Bronchial epithelial cell (primary cell): ENCODE measurements around the gene MBP. TPM values are rescaled to one million over a fixed set of nuclear protein-coding genes. Genes with fewer than 3 reads are reported as not detected.

ENCODE experiments used
- DNase-seq: peaks from one replicate; pipeline ENCODE4 v3.0.0-alpha.2; 2010; ENCODE audit warnings: low read depth
- FAIRE-seq: peaks from 2 replicates; lab custom pipeline; 2011; peaks lifted over from hg19 to GRCh38; lab: Jason Lieb, UNC
- H3K27me3 ChIP-seq: 2 replicates; pipeline ENCODE4 v1.5.1; 2011; ENCODE audit warnings: low read length; ENCODE audit not compliant: control insufficient read depth, insufficient read depth
- H3K36me3 ChIP-seq: 2 replicates; pipeline ENCODE4 v1.5.1; 2011; ENCODE audit warnings: low read length; ENCODE audit not compliant: control insufficient read depth, insufficient read depth
- H3K4me3 ChIP-seq: 2 replicates; pipeline ENCODE4 v1.5.1; 2011; ENCODE audit warnings: mild to moderate bottlenecking, low read depth, low read length, control low read depth
- CTCF ChIP-seq: IDR thresholded peaks from 2 replicates; pipeline ENCODE4 v1.5.1; 2011; ENCODE audit warnings: mild to moderate bottlenecking, moderate library complexity, low read length, control low read depth, inconsistent platforms; ENCODE audit not compliant: insufficient read depth, severe bottlenecking
- total RNA-seq: library from RNA; depleted of rRNA; stranded (reverse); fragments of >200 nt; gene quantifications from 2 replicates; pipeline ENCODE4 v1.2.1, GENCODE V29; 2014

Gene MBP
- total RNA-seq, 1 donor from 2014 or later, result 26.6 TPM

GRCh38 chr18:77136076-77136718, 3.6 kb upstream of the MBP start:
- no peaks in the 10 kb centered on the region for H3K27me3 ChIP-seq
- no peak for FAIRE-seq
- H3K36me3 ChIP-seq, result no peaks in the 10 kb centered on the region
- no peak overlapping the region for H3K4me3 ChIP-seq
- DNase-seq, result no peak
- TF ChIP-seq CTCF, result no peak

DNA sequence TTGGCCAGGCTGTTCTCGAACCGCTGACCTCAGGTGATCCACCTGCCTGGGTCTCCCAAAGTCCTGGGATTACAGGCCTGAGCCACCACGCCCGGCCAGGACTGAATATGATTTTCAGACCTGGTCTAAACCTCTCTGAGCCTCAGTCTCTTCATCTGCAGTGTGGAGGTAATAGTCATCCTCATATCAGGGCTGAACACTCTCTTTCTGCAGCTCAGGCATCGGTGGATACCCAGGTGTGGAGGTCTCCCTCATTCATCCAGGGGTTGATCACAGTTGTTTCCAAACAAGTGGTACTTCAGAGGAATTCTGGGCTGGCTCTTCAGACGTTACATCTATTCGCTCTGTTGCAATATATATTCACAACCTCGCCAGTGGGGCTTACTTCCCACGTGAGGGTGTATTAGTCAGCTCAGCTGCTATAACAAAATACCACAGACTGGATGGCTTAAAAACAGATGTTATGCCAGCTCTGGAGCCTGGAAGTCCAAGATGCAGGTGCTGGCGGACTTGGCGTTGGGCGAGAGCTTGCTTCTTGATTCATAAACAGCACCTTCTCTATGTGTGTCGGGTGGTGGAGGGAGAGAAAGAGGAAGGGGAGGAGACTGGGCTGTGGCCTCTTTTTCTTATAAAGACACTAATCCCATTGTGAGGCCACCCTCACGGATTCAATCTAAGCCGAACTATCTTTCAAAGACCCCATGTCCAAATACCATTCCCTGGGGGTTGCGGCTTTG, 2.9 kb upstream of the MBP start:
- no peak for TF ChIP-seq CTCF
- H3K36me3 ChIP-seq, result no peaks in the 10 kb centered on the region
- no peaks in the 10 kb centered on the region for H3K27me3 ChIP-seq
- DNase-seq, result no peak
- peak; percentile 32 for FAIRE-seq
- H3K4me3 ChIP-seq, result no peak overlapping the region

GRCh38 chr18:77134611-77135010, 2.0 kb upstream of the MBP start:
- Histone ChIP-seq H3K27me3 (no peaks in the 10 kb centered on the region), H3K36me3 (no peaks in the 10 kb centered on the region), H3K4me3 (no peak overlapping the region)
- no peak for TF ChIP-seq CTCF
- FAIRE-seq (no peak), DNase-seq (no peak)

- Histone ChIP-seq H3K36me3 (no peaks in the 10 kb centered on the region), H3K27me3 (no peaks in the 10 kb centered on the region), H3K4me3 (no peak overlapping the region)
- TF ChIP-seq CTCF, result no peak
- no peak for DNase-seq
- FAIRE-seq, result no peak
Observed at GRCh38 chr18:77133835-77134496, 1.4 kb upstream of the MBP start.

- no peak for TF ChIP-seq CTCF
- FAIRE-seq (no peak), DNase-seq (no peak)
- H3K36me3 ChIP-seq, result no peaks in the 10 kb centered on the region
- peak overlapping the region; percentile 83 for H3K4me3 ChIP-seq
- H3K27me3 ChIP-seq, result no peaks in the 10 kb centered on the region
Observed at GRCh38 chr18:77133051-77133834, 660 bp upstream of the MBP start.
